ENCODE results near the gene DAND5. TPM values are rescaled to one million over a fixed set of nuclear protein-coding genes. Genes with fewer than 3 reads are reported as not detected.

Gene DAND5
- total and polyA plus RNA-seq, 10 donors, result not detected

- no peaks in the 10 kb centered on the region for H3K27me3 ChIP-seq (replicated peaks in 1 of 7)
- no peak overlapping the region for H3K27ac ChIP-seq
- peaks cover 0 to 23% (median 12%) of the 10 kb centered on the region in 6 donors for H3K36me3 ChIP-seq
- DNase-seq, result no peak
- 86 to 94% (median 89%) methylated on average over 10 of the region's 10 CpGs for WGBS, 5 donors
- no peak overlapping the region for H3K4me3 ChIP-seq
- no peaks in the 10 kb centered on the region for H3K9me3 ChIP-seq
- peaks cover 30 to 77% (median 55%) of the 10 kb centered on the region in 6 donors for H3K4me1 ChIP-seq
- intact Hi-C loops (cut with DNase I; ENCODE audit: low total_unique reads), result no loop called here
- TF ChIP-seq POLR2A (IDR thresholded peaks at IDR 0.05) (no peak), CTCF (IDR thresholded peaks at IDR 0.05 in 8 of 11, conservative IDR thresholded peaks at IDR 0.05 in 3 of 11) (no peak), POLR2AphosphoS5 (IDR thresholded peaks at IDR 0.05) (no peak)
Measured at GRCh38 chr19:12935071-12935470, 34.3 kb upstream of the DAND5 start.

- H3K36me3 ChIP-seq, result peaks cover 5 to 23% (median 19%) of the 10 kb centered on the region in 6 donors
- no peaks in the 10 kb centered on the region for H3K9me3 ChIP-seq
- intact Hi-C loops (cut with DNase I; ENCODE audit: low total_unique reads), result no loop called here
- no peaks in the 10 kb centered on the region for H3K27me3 ChIP-seq (replicated peaks in 1 of 7)
- TF ChIP-seq POLR2AphosphoS5 (IDR thresholded peaks at IDR 0.05), result no peak
- no peak for TF ChIP-seq CTCF (IDR thresholded peaks at IDR 0.05 in 8 of 11, conservative IDR thresholded peaks at IDR 0.05 in 3 of 11)
- TF ChIP-seq POLR2A (IDR thresholded peaks at IDR 0.05), result no peak
- H3K27ac ChIP-seq, result peak overlapping the region in 3 of 8 donors; percentile 27 to 98 (median 29)
- DNase-seq, result no peak
- no peak overlapping the region for H3K4me3 ChIP-seq
- peaks cover 40 to 77% (median 65%) of the 10 kb centered on the region in 6 donors for H3K4me1 ChIP-seq
- WGBS, 5 donors, result 34 to 52% (median 43%) methylated on average over 7 of the region's 7 CpGs
Measured at GRCh38 chr19:12936582-12936981, 32.8 kb upstream of the DAND5 start.

- DNase-seq, result no peak
Measured at GRCh38 chr19:12937093-12937926, 32.1 kb upstream of the DAND5 start.

More at GRCh38 chr19:12937093-12937926, 32.1 kb upstream of the DAND5 start:
- WGBS, 5 donors, result 8 to 14% (median 12%) methylated on average over 22 to 23 of the region's 23 CpGs
- TF ChIP-seq POLR2A (IDR thresholded peaks at IDR 0.05), result no peak
- no peak for TF ChIP-seq POLR2AphosphoS5 (IDR thresholded peaks at IDR 0.05)
- no peak for TF ChIP-seq CTCF (IDR thresholded peaks at IDR 0.05 in 8 of 11, conservative IDR thresholded peaks at IDR 0.05 in 3 of 11)
- H3K4me3 ChIP-seq, result peak overlapping the region; percentile 33 to 99 (median 97)
- no peaks in the 10 kb centered on the region for H3K9me3 ChIP-seq
- intact Hi-C loops (cut with DNase I; ENCODE audit: low total_unique reads), result no loop called here
- H3K27ac ChIP-seq, result peak overlapping the region in 7 of 8 donors; percentile 82 to 98 (median 95)
- no peaks in the 10 kb centered on the region for H3K27me3 ChIP-seq (replicated peaks in 1 of 7)
- peaks cover 5 to 31% (median 26%) of the 10 kb centered on the region in 6 donors for H3K36me3 ChIP-seq
- peaks cover 36 to 77% (median 65%) of the 10 kb centered on the region in 6 donors for H3K4me1 ChIP-seq

Measured in spleen (tissue), 11 donors.